A673 (cell line): ENCODE measurements around the gene CXCL17. TPM values are rescaled to one million over a fixed set of nuclear protein-coding genes. Genes with fewer than 3 reads are reported as not detected.
A peak's percentile ranks its signal among the peaks of the same experiment; 100 is the strongest.

Experiments used
- BruUV-seq: library from RNA; stranded (reverse); fragments of 400-500 nt; replicated peaks from 2 replicates; lab custom pipeline; 2021; lab: Mats Ljungman, UMichigan
- CTCF ChIA-PET: fragments of 300-600 bp; sonication (Branson Sonifier 250); formaldehyde crosslinking; loops from one replicate; lab custom pipeline; 2022; ENCODE audit warnings: antibody characterized with exemption; lab: Charles Lee
- POLR2A ChIA-PET: fragments of 300-600 bp; sonication (Branson Sonifier 250); formaldehyde crosslinking; loops from one replicate; lab custom pipeline; 2022; ENCODE audit warnings: antibody characterized with exemption; ENCODE audit not compliant: low non-redundant PET; lab: Charles Lee
- DNase-seq: peaks from one replicate; pipeline ENCODE4 v3.0.0-alpha.2; 2015; ENCODE audit warnings: low spot score
- H3K27ac ChIP-seq: fragments of 200-600 bp; sonication (generic); 2 replicates; pipeline ENCODE4 v1.5.1; 2016; ENCODE audit warnings: mixed run types, low read depth, mild to moderate bottlenecking, mixed read lengths, antibody characterized with exemption, low read length; ENCODE audit not compliant: poor library complexity, severe bottlenecking
- H3K27me3 ChIP-seq: fragments of 200-600 bp; sonication (generic); replicated peaks from 2 replicates; pipeline ENCODE4 v1.6.1; 2017; ENCODE audit warnings: mixed run types, low read depth, mild to moderate bottlenecking, mixed read lengths, antibody characterized with exemption, low read length; ENCODE audit not compliant: insufficient read depth, poor library complexity
- H3K36me3 ChIP-seq: fragments of 200-600 bp; sonication (generic); 2 replicates; pipeline ENCODE4 v1.6.1; 2016; ENCODE audit warnings: mixed run types, mild to moderate bottlenecking, mixed read lengths, antibody characterized with exemption, low read length; ENCODE audit not compliant: insufficient read depth, poor library complexity, severe bottlenecking
- H3K4me1 ChIP-seq: fragments of 200-600 bp; sonication (generic); 2 replicates; pipeline ENCODE4 v1.6.1; 2017; ENCODE audit warnings: mixed run types, mild to moderate bottlenecking, mixed read lengths, antibody characterized with exemption, low read length; ENCODE audit not compliant: insufficient read depth, poor library complexity, severe bottlenecking
- H3K4me3 ChIP-seq: fragments of 200-600 bp; sonication (generic); 2 replicates; pipeline ENCODE4 v1.5.1; 2016; ENCODE audit warnings: low read depth, mixed run types, mild to moderate bottlenecking, mixed read lengths, low read length; ENCODE audit not compliant: poor library complexity, severe bottlenecking
- H3K9me3 ChIP-seq: fragments of 200-600 bp; sonication (generic); 2 replicates; pipeline ENCODE4 v1.6.1; 2016; ENCODE audit warnings: mixed run types, low read depth, mild to moderate bottlenecking, mixed read lengths, antibody characterized with exemption, low read length; ENCODE audit not compliant: poor library complexity, severe bottlenecking
- EZH2 ChIP-seq: fragments of 200-600 bp; sonication (generic); IDR thresholded peaks from 2 replicates; pipeline ENCODE4 v1.6.1; 2017; ENCODE audit warnings: borderline replicate concordance, low read depth, mild to moderate bottlenecking, mixed read lengths, antibody characterized with exemption, low read length; ENCODE audit not compliant: poor library complexity, severe bottlenecking
- intact Hi-C: fragments of 100-400 bp; cut with micrococcal nuclease; formaldehyde crosslinking; loops from one replicate; pipeline ENCODE4 v1.10.0; 2022; ENCODE audit not compliant: unreplicated experiment
- total RNA-seq: library from RNA; stranded (reverse); gene quantifications from 2 replicates; pipeline ENCODE4 v1.2.3, GENCODE V29; 2021
- TF ChIP-seq, protein P1 (sequence below): fragments of 300-800, 200-600 bp; sonication (generic); conservative IDR thresholded peaks from 2 replicates; pipeline ENCODE4 v1.5.1; 2017; ENCODE audit warnings: low read depth, mild to moderate bottlenecking, antibody characterized with exemption, low read length, moderate library complexity, mixed read lengths

CXCL17 gene
- total RNA-seq, 1 experiment from 2014 or later, result not detected

DNA sequence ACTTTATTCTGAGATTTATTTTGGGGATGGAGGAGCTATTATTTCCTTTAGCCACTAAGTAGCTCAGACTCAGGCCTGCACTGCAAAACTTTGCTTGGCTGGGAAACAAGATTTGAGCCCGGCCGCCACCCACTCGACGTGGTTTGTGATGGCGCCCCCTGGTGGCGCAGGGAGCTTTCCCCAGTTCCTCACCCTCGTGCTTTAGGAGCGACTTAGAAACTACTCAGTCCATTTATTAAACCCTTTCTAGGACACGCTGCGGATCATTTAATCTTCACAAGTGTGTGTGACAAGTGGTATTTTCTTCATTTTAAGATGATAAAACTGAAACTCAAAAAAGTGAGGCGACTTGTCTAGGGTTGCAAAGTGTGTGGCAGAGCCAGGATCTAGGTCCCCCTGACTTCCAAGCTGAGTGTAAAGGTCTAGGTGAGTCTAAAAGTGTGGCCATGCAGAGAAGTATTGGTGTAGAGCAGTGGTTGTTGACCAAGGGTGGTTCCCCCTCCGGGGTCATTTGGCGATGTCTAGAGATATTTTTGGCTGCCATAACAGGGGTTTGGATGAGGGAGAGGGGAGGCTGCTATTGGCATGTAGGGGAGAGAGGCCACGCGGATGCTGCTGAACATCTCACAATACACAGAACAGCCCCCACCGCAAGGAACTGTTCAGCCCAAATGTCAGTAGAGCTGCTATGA is 2.2 kb downstream of the CXCL17 start:
- Histone ChIP-seq H3K27me3 (no peaks in the 10 kb centered on the region), H3K27ac (no peak overlapping the region), H3K9me3 (no peaks in the 10 kb centered on the region), H3K36me3 (no peaks in the 10 kb centered on the region), H3K4me1 (no peaks in the 10 kb centered on the region), H3K4me3 (no peak overlapping the region)
- ChIA-PET POLR2A (no interaction called here), CTCF (interaction anchor here (0.6 to 1.6 kb wide), 5 partner anchors 13 to 309 kb away, joined by 3 to 5 read pairs (median 5); partner anchors contain the start of genes LIPE and POU2F2)
- TF ChIP-seq, protein P1, sequence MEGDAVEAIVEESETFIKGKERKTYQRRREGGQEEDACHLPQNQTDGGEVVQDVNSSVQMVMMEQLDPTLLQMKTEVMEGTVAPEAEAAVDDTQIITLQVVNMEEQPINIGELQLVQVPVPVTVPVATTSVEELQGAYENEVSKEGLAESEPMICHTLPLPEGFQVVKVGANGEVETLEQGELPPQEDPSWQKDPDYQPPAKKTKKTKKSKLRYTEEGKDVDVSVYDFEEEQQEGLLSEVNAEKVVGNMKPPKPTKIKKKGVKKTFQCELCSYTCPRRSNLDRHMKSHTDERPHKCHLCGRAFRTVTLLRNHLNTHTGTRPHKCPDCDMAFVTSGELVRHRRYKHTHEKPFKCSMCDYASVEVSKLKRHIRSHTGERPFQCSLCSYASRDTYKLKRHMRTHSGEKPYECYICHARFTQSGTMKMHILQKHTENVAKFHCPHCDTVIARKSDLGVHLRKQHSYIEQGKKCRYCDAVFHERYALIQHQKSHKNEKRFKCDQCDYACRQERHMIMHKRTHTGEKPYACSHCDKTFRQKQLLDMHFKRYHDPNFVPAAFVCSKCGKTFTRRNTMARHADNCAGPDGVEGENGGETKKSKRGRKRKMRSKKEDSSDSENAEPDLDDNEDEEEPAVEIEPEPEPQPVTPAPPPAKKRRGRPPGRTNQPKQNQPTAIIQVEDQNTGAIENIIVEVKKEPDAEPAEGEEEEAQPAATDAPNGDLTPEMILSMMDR, result peak; percentile 98
- no peak for TF ChIP-seq EZH2
- peak; percentile 87 for DNase-seq
- BruUV-seq, result no TSS peak
- intact Hi-C loops, result loop anchor here (2.0 kb wide), 1 partner anchor 308 kb away; the partner anchor contains the start of gene POU2F2

DNA sequence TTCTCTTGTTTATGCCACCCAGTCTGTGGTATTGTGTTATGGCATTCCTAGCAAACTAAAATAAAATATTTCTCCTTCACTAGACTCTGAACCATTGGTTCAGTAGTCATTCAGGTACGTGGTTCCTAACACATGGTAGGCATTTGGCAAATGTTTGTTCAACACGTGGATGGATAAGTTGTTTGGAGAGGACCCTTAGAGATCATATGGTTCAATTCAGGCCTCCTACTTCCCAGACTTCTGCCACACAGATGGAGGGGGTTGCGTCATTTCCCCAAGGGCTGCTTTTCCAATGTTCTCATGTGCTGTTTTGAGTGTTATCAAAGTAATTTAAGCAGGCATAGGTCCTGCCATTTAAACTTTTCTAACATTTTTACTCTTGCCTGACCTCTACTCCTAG is 6.7 kb downstream of the CXCL17 start:
- Histone ChIP-seq H3K27ac (no peak overlapping the region), H3K9me3 (no peaks in the 10 kb centered on the region), H3K27me3 (no peaks in the 10 kb centered on the region), H3K4me3 (no peak overlapping the region), H3K4me1 (no peaks in the 10 kb centered on the region), H3K36me3 (no peaks in the 10 kb centered on the region)
- no peak for TF ChIP-seq EZH2
- TF ChIP-seq, protein P1, result no peak
- DNase-seq, result no peak
- no TSS peak for BruUV-seq
- ChIA-PET CTCF (no interaction called here), POLR2A (no interaction called here)
- intact Hi-C loops, result loop anchor here (5.0 kb wide), 1 partner anchor 329 kb away; no protein-coding TSS in a partner anchor

DNA sequence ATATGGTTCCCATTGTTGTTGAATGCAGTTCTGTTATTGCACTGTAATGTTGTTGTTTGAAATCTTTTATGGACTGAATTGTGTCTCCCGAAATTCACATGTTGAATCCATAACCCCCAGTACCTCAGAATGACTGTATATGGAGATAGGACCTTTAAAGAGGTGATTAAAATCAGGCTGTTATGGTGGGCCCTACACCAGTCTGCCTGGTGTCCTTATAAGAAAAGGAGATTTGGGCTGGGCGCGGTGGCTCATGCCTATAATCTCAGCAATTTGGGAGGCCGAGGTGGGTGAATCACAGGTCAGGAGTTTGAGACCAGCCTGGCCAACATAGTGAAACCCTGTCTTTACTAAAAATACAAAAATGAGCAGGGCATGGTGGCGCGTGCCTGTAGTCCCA is 7.4 kb downstream of the CXCL17 start:
- H3K9me3 ChIP-seq, result no peaks in the 10 kb centered on the region
- no peak for DNase-seq
- ChIA-PET CTCF (interaction anchor here (0.6 kb wide), 4 partner anchors 13 to 302 kb away, joined by 3 to 7 read pairs (median 5); no protein-coding TSS in a partner anchor), POLR2A (no interaction called here)
- H3K27ac ChIP-seq, result no peak overlapping the region
- no peak overlapping the region for H3K4me3 ChIP-seq
- no peaks in the 10 kb centered on the region for H3K36me3 ChIP-seq
- BruUV-seq, result no TSS peak
- H3K27me3 ChIP-seq, result no peaks in the 10 kb centered on the region
- intact Hi-C loops, result loop anchor here (5.0 kb wide), 1 partner anchor 328 kb away; no protein-coding TSS in a partner anchor
- TF ChIP-seq, protein P1, result no peak
- no peak for TF ChIP-seq EZH2
- no peaks in the 10 kb centered on the region for H3K4me1 ChIP-seq
